ENCODE results near the gene LEO1. TPM values are rescaled to one million over a fixed set of nuclear protein-coding genes. Genes with fewer than 3 reads are reported as not detected.
A peak's percentile ranks its signal among the peaks of the same experiment; 100 is the strongest.

Gene LEO1
- total RNA-seq, result 10 to 100 TPM; 13.2 to 19.5 (median 16.0) TPM
- total RNA-seq (2013), result 27.0 TPM

DNA sequence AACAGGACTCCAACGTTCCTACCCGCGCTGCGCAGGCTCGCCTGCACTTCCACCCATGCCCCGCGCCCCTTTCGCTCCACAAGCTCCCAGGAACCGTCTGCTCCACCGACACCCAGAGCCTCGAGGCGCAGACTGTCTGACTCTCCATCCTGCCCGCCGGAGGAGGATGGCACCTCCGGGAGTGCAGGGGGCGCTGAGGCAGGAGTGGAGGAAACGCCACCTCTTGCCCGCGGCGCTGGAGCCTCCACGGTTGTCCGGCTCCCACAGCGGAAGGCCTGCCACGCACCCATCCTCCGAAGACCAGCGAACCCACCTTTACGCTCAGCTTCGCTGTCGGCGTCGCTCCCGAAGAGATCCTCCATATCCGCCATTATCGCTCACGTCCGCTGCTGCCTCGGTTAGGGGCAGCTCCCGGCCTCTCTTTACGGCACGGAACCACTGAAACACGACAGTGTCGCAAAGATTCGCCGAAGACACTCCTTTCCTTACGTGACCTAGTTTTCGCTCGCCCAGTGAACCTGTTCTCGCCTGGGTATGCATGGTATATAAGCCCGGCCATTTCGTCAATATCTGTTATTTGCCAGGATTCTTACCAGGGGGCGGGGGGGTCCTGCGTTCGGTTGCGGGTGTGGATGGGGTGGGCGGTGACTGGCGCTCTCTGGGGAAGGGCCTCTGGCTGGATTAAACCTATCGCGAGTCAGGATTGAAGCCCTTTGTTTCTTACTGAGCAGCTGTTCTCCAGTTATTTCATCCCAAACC, at the start of gene LEO1:
LEO1 (minus strand) TSS at position 404 of the 759 bp plus-strand sequence; CDS start at position 371, 33 bp downstream.
- DNase-seq (peak; percentile 80 to 97), ATAC-seq (peak; percentile 91 to 98 (median 93))
- peaks cover 3 to 8% of the 10 kb centered on the region in 2 donors for H3K9me3 Mint-ChIP-seq
- H3K4me1 Mint-ChIP-seq, result peaks cover 25 to 28% of the 10 kb centered on the region in 2 donors
- no peaks in the 10 kb centered on the region for H3K27me3 ChIP-seq (ENCODE audit: control insufficient read depth, insufficient read depth, low read length)
- peak within 1 kb of the TSS; percentile 99 for H3K4me3 Mint-ChIP-seq
- peaks cover 12% of the 10 kb centered on the region for H3K36me3 Mint-ChIP-seq
- H3K27me3 Mint-ChIP-seq (ENCODE audit: low read depth in 2 of 2), result no peaks in the 10 kb centered on the region
- peaks cover 19% of the 10 kb centered on the region for H3K4me1 ChIP-seq (ENCODE audit: control insufficient read depth, insufficient read depth, low read length)
- no peaks in the 10 kb centered on the region for H3K36me3 ChIP-seq (ENCODE audit: control insufficient read depth, insufficient read depth, low read length)
- WGBS (ENCODE audit: insufficient coverage), result under 1% methylated on average over 58 of the region's 58 CpGs
- H3K4me3 ChIP-seq (ENCODE audit: low read length), result peak within 1 kb of the TSS; percentile 77
- intact Hi-C loops (cut with micrococcal nuclease), result loop anchor here (1.0 to 5.0 kb wide), 2 partner anchors 50 to 234 kb away; partner anchors contain the start of gene LYSMD2
- H3K27ac Mint-ChIP-seq, result peak within 1 kb of the TSS; percentile 96 to 99
- peaks cover 12% of the 10 kb centered on the region for H3K9me3 ChIP-seq (ENCODE audit: control insufficient read depth, insufficient read depth, low read length)
- TF ChIP-seq, protein P1, sequence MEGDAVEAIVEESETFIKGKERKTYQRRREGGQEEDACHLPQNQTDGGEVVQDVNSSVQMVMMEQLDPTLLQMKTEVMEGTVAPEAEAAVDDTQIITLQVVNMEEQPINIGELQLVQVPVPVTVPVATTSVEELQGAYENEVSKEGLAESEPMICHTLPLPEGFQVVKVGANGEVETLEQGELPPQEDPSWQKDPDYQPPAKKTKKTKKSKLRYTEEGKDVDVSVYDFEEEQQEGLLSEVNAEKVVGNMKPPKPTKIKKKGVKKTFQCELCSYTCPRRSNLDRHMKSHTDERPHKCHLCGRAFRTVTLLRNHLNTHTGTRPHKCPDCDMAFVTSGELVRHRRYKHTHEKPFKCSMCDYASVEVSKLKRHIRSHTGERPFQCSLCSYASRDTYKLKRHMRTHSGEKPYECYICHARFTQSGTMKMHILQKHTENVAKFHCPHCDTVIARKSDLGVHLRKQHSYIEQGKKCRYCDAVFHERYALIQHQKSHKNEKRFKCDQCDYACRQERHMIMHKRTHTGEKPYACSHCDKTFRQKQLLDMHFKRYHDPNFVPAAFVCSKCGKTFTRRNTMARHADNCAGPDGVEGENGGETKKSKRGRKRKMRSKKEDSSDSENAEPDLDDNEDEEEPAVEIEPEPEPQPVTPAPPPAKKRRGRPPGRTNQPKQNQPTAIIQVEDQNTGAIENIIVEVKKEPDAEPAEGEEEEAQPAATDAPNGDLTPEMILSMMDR (IDR thresholded peaks at IDR 0.05), result no peak
- H3K27ac ChIP-seq (ENCODE audit: low read length), result peak within 1 kb of the TSS; percentile 77

DNA sequence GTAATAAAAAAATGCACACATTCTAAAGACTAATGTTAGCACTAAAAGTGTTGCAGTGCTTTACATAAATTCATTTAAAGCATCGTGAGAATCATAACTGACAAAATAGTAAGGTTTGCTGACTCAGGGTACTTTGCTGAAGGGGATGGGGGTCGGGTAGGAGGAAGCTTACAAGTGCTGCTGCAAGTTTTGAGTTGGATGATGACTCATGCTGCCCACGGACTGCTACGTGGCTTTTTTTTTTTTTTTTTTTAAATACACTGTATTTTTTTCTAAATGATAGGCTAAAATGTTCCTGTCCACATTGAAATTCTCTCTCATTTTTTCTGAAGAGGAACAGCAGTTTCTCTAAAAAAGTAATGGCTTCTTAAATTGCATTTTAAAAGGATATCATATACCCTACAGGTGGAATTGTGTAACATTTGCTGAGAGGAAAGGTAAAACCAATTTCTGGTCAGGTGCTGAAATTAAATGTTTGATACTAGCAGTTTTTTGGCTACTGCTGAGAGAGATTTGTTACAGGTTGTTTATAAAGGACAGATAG, 49.6 kb upstream of the LEO1 start:
- TF ChIP-seq, protein P1 (IDR thresholded peaks at IDR 0.05), result no peak
- WGBS (ENCODE audit: insufficient coverage), result 0% methylated on average over 4 of the region's 4 CpGs
- Histone ChIP-seq H3K27me3 (ENCODE audit: control insufficient read depth, insufficient read depth, low read length) (no peaks in the 10 kb centered on the region), H3K27ac (ENCODE audit: low read length) (no peak overlapping the region), H3K36me3 (ENCODE audit: control insufficient read depth, insufficient read depth, low read length) (no peaks in the 10 kb centered on the region), H3K4me3 (ENCODE audit: low read length) (no peak overlapping the region), H3K9me3 (ENCODE audit: control insufficient read depth, insufficient read depth, low read length) (no peaks in the 10 kb centered on the region), H3K4me1 (ENCODE audit: control insufficient read depth, insufficient read depth, low read length) (peaks cover 11% of the 10 kb centered on the region)
- Mint-ChIP-seq H3K4me3 (peak overlapping the region; percentile 92), H3K4me1 (peaks cover 32 to 36% of the 10 kb centered on the region in 2 donors), H3K27me3 (ENCODE audit: low read depth in 2 of 2) (peaks cover 0 to 3% of the 10 kb centered on the region in 2 donors), H3K9me3 (no peaks in the 10 kb centered on the region), H3K36me3 (no peaks in the 10 kb centered on the region), H3K27ac (peak overlapping the region; percentile 95 to 99)
- ATAC-seq, result peak in 2 of 3 donors; percentile 14 to 39
- intact Hi-C loops (cut with micrococcal nuclease), result loop anchor here (1.0 kb wide), 1 partner anchor 50 kb away; the partner anchor contains the start of gene LEO1
- peak in 1 of 2 donors; percentile 81 for DNase-seq

- peak overlapping the region; percentile 92 for H3K4me3 Mint-ChIP-seq
- H3K9me3 ChIP-seq (ENCODE audit: control insufficient read depth, insufficient read depth, low read length), result no peaks in the 10 kb centered on the region
- peak overlapping the region; percentile 95 to 99 for H3K27ac Mint-ChIP-seq
- H3K4me1 ChIP-seq (ENCODE audit: control insufficient read depth, insufficient read depth, low read length), result peaks cover 11% of the 10 kb centered on the region
- H3K4me1 Mint-ChIP-seq, result peaks cover 32 to 36% of the 10 kb centered on the region in 2 donors
- H3K27ac ChIP-seq (ENCODE audit: low read length), result peak overlapping the region; percentile 74
- TF ChIP-seq, protein P1 (IDR thresholded peaks at IDR 0.05), result no peak
- no peaks in the 10 kb centered on the region for H3K36me3 Mint-ChIP-seq
- intact Hi-C loops (cut with micrococcal nuclease), result loop anchor here (1.0 kb wide), 2 partner anchors 12 to 49 kb away; partner anchors contain the start of gene LEO1
- whole genome bisulfite sequencing (ENCODE audit: insufficient coverage), result 6% methylated on average over 9 of the region's 10 CpGs
- H3K27me3 ChIP-seq (ENCODE audit: control insufficient read depth, insufficient read depth, low read length), result no peaks in the 10 kb centered on the region
- ATAC-seq (no peak), DNase-seq (peak in 1 of 2 donors; percentile 56)
- no peaks in the 10 kb centered on the region for H3K9me3 Mint-ChIP-seq
- no peaks in the 10 kb centered on the region for H3K36me3 ChIP-seq (ENCODE audit: control insufficient read depth, insufficient read depth, low read length)
- H3K4me3 ChIP-seq (ENCODE audit: low read length), result peak overlapping the region; percentile 59
- H3K27me3 Mint-ChIP-seq (ENCODE audit: low read depth in 2 of 2), result peaks cover 0 to 3% of the 10 kb centered on the region in 2 donors
Measured at GRCh38 chr15:52020221-52021085, 48.9 kb upstream of the LEO1 start.

All from natural killer cell (primary cell).